Subcutaneous abdominal adipose tissue (tissue), 5 donors: ENCODE data around the gene ATP5PB.
A peak's percentile ranks its signal among the peaks of the same experiment; 100 is the strongest.

ENCODE experiments used
- H3K27ac ChIP-seq: one replicate; pipeline ENCODE4 v1.7.0; 2013; ENCODE audit warnings: low read depth, mild to moderate bottlenecking, inconsistent platforms, low read length, moderate library complexity
- H3K27me3 ChIP-seq, 5 donors: one replicate each; pipeline ENCODE4 v1.7.0; 2013; ENCODE audit warnings: low read length in 5 of 5, inconsistent platforms in 1 of 5; ENCODE audit not compliant: control insufficient read depth in 5 of 5, insufficient read depth in 4 of 5
- H3K36me3 ChIP-seq, 5 donors: one replicate each; pipeline ENCODE4 v1.7.0; 2013; ENCODE audit warnings: low read length in 5 of 5; ENCODE audit not compliant: control insufficient read depth in 5 of 5, insufficient read depth in 5 of 5
- H3K4me1 ChIP-seq, 5 donors: one replicate each; pipeline ENCODE4 v1.7.0; 2013; ENCODE audit warnings: low read length in 5 of 5, mild to moderate bottlenecking in 3 of 5, moderate library complexity in 1 of 5; ENCODE audit not compliant: control insufficient read depth in 5 of 5, insufficient read depth in 5 of 5
- H3K4me3 ChIP-seq, 5 donors: one replicate each; pipeline ENCODE4 v1.7.0; 2013; ENCODE audit warnings: low read length in 5 of 5, low read depth in 1 of 5
- H3K9ac ChIP-seq, 5 donors: one replicate each; pipeline ENCODE4 v1.7.0; 2013; ENCODE audit warnings: low read length in 5 of 5, mild to moderate bottlenecking in 4 of 5, moderate library complexity in 3 of 5
- H3K9me3 ChIP-seq, 5 donors: one replicate each; pipeline ENCODE4 v1.7.0; 2013; ENCODE audit warnings: low read length in 5 of 5; ENCODE audit not compliant: control insufficient read depth in 5 of 5
- donor health status: healthy.
- donor health status: healthy.
- donor health status: healthy.
- donor health status: healthy.
- donor health status: healthy.

ATP5PB gene

GRCh38 chr1:111444031-111444430 lies 5.2 kb upstream of the ATP5PB start:
- H3K27ac ChIP-seq = no peak overlapping the region

GRCh38 chr1:111446546-111446945 lies 2.7 kb upstream of the ATP5PB start:
- no peak overlapping the region for H3K4me3 ChIP-seq
- no peak overlapping the region for H3K27ac ChIP-seq
- peaks cover 4 to 38% (median 35%) of the 10 kb centered on the region in 5 donors for H3K4me1 ChIP-seq
- H3K9ac ChIP-seq = no peak overlapping the region
- H3K36me3 ChIP-seq = peaks cover 28 to 58% (median 43%) of the 10 kb centered on the region in 5 donors
- no peaks in the 10 kb centered on the region for H3K27me3 ChIP-seq
- no peaks in the 10 kb centered on the region for H3K9me3 ChIP-seq

More at GRCh38 chr1:111444031-111444430, 5.2 kb upstream of the ATP5PB start:
- no peak overlapping the region for H3K4me3 ChIP-seq
- no peaks in the 10 kb centered on the region for H3K9me3 ChIP-seq
- peaks cover 0 to 19% (median 17%) of the 10 kb centered on the region in 5 donors for H3K4me1 ChIP-seq
- H3K9ac ChIP-seq = no peak overlapping the region
- H3K27me3 ChIP-seq = no peaks in the 10 kb centered on the region
- peaks cover 30 to 82% (median 61%) of the 10 kb centered on the region in 5 donors for H3K36me3 ChIP-seq

- Histone ChIP-seq H3K27me3 (no peaks in the 10 kb centered on the region), H3K36me3 (peaks cover 28 to 51% (median 36%) of the 10 kb centered on the region in 5 donors), H3K27ac (no peak overlapping the region), H3K4me3 (peak overlapping the region in 1 of 5 donors; percentile 86), H3K9me3 (no peaks in the 10 kb centered on the region), H3K4me1 (peaks cover 4 to 45% (median 39%) of the 10 kb centered on the region in 5 donors), H3K9ac (peak overlapping the region in 1 of 5 donors; percentile 95)
Measured at GRCh38 chr1:111446967-111447892, 2.0 kb upstream of the ATP5PB start.

GRCh38 chr1:111448482-111448917 lies 764 bp upstream of the ATP5PB start:
- Histone ChIP-seq H3K36me3 (peaks cover 17 to 38% (median 23%) of the 10 kb centered on the region in 5 donors), H3K9ac (peak overlapping the region; percentile 58 to 99 (median 95)), H3K27me3 (no peaks in the 10 kb centered on the region), H3K9me3 (no peaks in the 10 kb centered on the region), H3K4me1 (peaks cover 4 to 48% (median 45%) of the 10 kb centered on the region in 5 donors), H3K27ac (peak overlapping the region; percentile 88), H3K4me3 (peak overlapping the region; percentile 75 to 100 (median 89))

- no peaks in the 10 kb centered on the region for H3K27me3 ChIP-seq
- H3K36me3 ChIP-seq = peaks cover 12 to 34% (median 21%) of the 10 kb centered on the region in 5 donors
- no peaks in the 10 kb centered on the region for H3K9me3 ChIP-seq
- peak overlapping the region; percentile 86 to 100 (median 98) for H3K4me3 ChIP-seq
- peaks cover 4 to 48% (median 46%) of the 10 kb centered on the region in 5 donors for H3K4me1 ChIP-seq
- peak overlapping the region; percentile 88 for H3K27ac ChIP-seq
- H3K9ac ChIP-seq = peak overlapping the region; percentile 77 to 99 (median 95)
Measured at GRCh38 chr1:111449703-111450017, 396 bp downstream of the ATP5PB start.

- peaks cover 4 to 52% (median 48%) of the 10 kb centered on the region in 5 donors for H3K4me1 ChIP-seq
- no peaks in the 10 kb centered on the region for H3K9me3 ChIP-seq
- peak overlapping the region; percentile 77 to 99 (median 95) for H3K9ac ChIP-seq
- H3K27me3 ChIP-seq = no peaks in the 10 kb centered on the region
- H3K27ac ChIP-seq = no peak overlapping the region
- peak overlapping the region; percentile 86 to 100 (median 98) for H3K4me3 ChIP-seq
- H3K36me3 ChIP-seq = peaks cover 12 to 35% (median 25%) of the 10 kb centered on the region in 5 donors
Measured at GRCh38 chr1:111450185-111450584, 921 bp downstream of the ATP5PB start.

- Histone ChIP-seq H3K9me3 (no peaks in the 10 kb centered on the region), H3K9ac (peak overlapping the region in 2 of 5 donors; percentile 33 to 59), H3K27ac (no peak overlapping the region), H3K4me1 (peaks cover 4 to 47% (median 42%) of the 10 kb centered on the region in 5 donors), H3K4me3 (no peak overlapping the region), H3K36me3 (peaks cover 25 to 41% (median 29%) of the 10 kb centered on the region in 5 donors), H3K27me3 (no peaks in the 10 kb centered on the region)
Measured at GRCh38 chr1:111452581-111452980, 3.3 kb downstream of the ATP5PB start.

GRCh38 chr1:111453706-111454105 lies 4.4 kb downstream of the ATP5PB start:
- H3K27ac ChIP-seq = no peak overlapping the region
- H3K27me3 ChIP-seq = no peaks in the 10 kb centered on the region
- H3K9me3 ChIP-seq = no peaks in the 10 kb centered on the region
- H3K36me3 ChIP-seq = peaks cover 35 to 52% (median 39%) of the 10 kb centered on the region in 5 donors
- peak overlapping the region in 2 of 5 donors; percentile 18 to 35 for H3K9ac ChIP-seq
- no peak overlapping the region for H3K4me3 ChIP-seq
- peaks cover 4 to 36% (median 32%) of the 10 kb centered on the region in 5 donors for H3K4me1 ChIP-seq

- no peak overlapping the region for H3K4me3 ChIP-seq
- H3K4me1 ChIP-seq = peaks cover 4 to 31% (median 26%) of the 10 kb centered on the region in 5 donors
- H3K9me3 ChIP-seq = no peaks in the 10 kb centered on the region
- peak overlapping the region in 1 of 5 donors; percentile 12 for H3K9ac ChIP-seq
- H3K27ac ChIP-seq = no peak overlapping the region
- H3K36me3 ChIP-seq = peaks cover 44 to 65% (median 53%) of the 10 kb centered on the region in 5 donors
- no peaks in the 10 kb centered on the region for H3K27me3 ChIP-seq
Measured at GRCh38 chr1:111454859-111455641, 5.8 kb downstream of the ATP5PB start.
